H7 (cell line): ENCODE measurements around the gene IL21R. TPM values are rescaled to one million over a fixed set of nuclear protein-coding genes. Genes with fewer than 3 reads are reported as not detected.

Source experiments
- DNase-seq: peaks from one replicate; pipeline ENCODE4 v3.0.0; 2012
- H3K27me3 ChIP-seq: 2 replicates; pipeline ENCODE4 v1.6.0; 2011; ENCODE audit warnings: mild to moderate bottlenecking, low read length; ENCODE audit not compliant: control insufficient read depth, insufficient read depth
- H3K36me3 ChIP-seq: replicated peaks from 2 replicates; pipeline ENCODE4 v1.5.1; 2011; ENCODE audit warnings: low read length; ENCODE audit not compliant: control insufficient read depth, insufficient read depth
- H3K4me3 ChIP-seq: 2 replicates; pipeline ENCODE4 v1.5.1; 2011; ENCODE audit warnings: low read depth, mild to moderate bottlenecking, control low read depth, low read length, moderate library complexity; ENCODE audit not compliant: insufficient read depth
- total RNA-seq: library from RNA; depleted of rRNA; stranded (reverse); fragments of >200 nt; shearing (Covaris generic); gene quantifications from 2 replicates; pipeline ENCODE4 v1.2.3, GENCODE V29; 2014

IL21R gene
- total RNA-seq, 1 experiment from 2014 or later: 0.73 TPM

GRCh38 chr16:27476240-27476639 is 74.3 kb downstream of the IL21R start:
- Histone ChIP-seq H3K36me3 (peaks cover 39% of the 10 kb centered on the region), H3K27me3 (no peaks in the 10 kb centered on the region), H3K4me3 (no peak overlapping the region)
- no peak for DNase-seq

DNA sequence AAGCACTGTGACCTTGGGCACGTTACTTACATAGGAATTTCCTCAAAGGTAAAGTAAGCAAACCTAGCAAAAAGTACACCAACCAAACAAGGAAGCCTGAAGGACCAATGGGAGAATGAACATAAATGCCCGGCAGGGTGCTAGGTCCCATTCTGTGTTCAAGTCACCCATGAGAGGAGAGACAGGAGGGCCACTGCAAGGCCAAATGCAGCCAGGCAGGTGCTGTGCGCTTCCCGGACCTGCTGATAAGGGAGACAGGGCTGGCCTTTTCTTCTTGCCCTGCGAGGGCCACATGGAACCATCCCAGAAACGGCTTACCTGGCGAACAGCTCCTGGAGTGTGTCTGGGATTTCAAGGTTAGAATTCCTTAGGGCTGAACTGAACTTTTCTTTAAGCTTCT is 78.8 kb downstream of the IL21R start:
- DNase-seq: no peak
- Histone ChIP-seq H3K4me3 (no peak overlapping the region), H3K36me3 (peaks cover 61% of the 10 kb centered on the region), H3K27me3 (no peaks in the 10 kb centered on the region)

DNA sequence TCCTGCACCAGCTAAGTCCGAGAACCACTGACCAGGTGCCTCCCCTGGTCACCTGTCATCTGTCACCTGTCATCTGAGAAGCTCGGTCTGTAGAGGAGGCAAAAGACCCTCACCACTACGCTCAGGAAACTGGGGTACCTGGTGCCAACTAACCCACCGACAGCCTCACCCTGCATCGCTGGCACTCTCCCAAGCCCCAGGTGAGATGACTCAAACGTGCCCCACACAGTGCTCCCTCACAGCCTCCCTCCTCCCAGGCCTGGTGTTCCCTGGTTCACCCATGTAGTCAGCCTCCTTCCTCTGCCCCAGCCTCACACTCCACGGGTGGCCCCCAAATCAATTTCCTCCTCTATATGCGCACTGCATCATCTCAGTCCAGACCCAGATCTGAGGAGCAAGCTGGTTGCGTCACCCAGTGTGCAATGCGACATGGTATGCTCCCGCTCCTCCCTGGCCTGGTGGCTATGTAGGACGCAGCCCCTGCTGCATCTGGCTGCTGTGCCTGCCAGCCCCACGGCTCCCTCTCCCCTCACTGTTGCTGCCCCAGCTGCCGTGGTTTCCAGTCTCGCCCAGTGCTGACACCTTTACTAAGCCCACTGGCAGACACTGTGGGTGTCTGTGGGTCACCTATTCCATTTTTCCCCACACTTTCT is 79.4 kb downstream of the IL21R start:
- peaks cover 62% of the 10 kb centered on the region for H3K36me3 ChIP-seq
- no peak for DNase-seq
- no peak overlapping the region for H3K4me3 ChIP-seq
- no peaks in the 10 kb centered on the region for H3K27me3 ChIP-seq

DNA sequence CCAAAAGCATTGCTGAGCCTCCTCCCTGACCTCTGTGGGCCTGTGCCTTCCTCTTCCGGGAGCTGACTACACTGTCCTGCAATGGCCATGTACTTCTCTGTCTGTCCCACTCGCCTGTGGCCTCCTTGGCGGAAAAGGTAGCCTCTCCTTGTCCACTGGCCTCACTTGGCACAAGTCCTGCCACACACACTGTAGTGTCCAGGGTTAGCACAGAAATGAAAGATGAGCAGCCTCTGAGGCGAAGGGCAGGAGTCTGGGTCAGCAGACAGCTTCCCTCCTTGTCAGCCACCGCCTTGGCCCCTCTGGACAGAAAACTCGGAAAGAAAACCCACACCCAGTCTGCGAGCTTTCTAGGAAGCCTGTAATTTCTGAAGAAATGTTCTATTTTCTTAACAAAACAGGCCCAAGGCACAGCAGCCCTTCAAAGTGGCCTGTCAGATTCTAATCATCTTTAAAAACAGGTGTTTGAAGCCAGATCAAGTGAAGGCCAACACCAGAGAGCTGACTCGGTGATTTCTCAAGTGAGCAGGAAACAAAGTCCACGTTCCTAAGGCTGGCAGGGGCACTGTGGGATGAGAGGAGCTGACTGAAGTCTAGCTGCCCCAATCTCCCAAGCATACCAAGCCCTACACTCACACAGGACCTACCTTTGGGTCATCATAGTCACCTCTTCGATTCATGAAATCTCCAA is 80.6 kb downstream of the IL21R start:
- H3K4me3 ChIP-seq: no peak overlapping the region
- H3K36me3 ChIP-seq: peaks cover 59% of the 10 kb centered on the region
- H3K27me3 ChIP-seq: no peaks in the 10 kb centered on the region
- DNase-seq: no peak

- no peak for DNase-seq
- no peak overlapping the region for H3K4me3 ChIP-seq
- peaks cover 63% of the 10 kb centered on the region for H3K36me3 ChIP-seq
- no peaks in the 10 kb centered on the region for H3K27me3 ChIP-seq
These were observed 81.1 kb downstream of the IL21R start for GRCh38 chr16:27483088-27483437.

- no peak for DNase-seq
- no peak overlapping the region for H3K4me3 ChIP-seq
- no peaks in the 10 kb centered on the region for H3K27me3 ChIP-seq
- peaks cover 65% of the 10 kb centered on the region for H3K36me3 ChIP-seq
These were observed 81.7 kb downstream of the IL21R start for GRCh38 chr16:27483624-27484023.

- DNase-seq: no peak
- Histone ChIP-seq H3K36me3 (peaks cover 70% of the 10 kb centered on the region), H3K4me3 (no peak overlapping the region), H3K27me3 (no peaks in the 10 kb centered on the region)
These were observed 83.2 kb downstream of the IL21R start for GRCh38 chr16:27485126-27485525.

GRCh38 chr16:27485811-27486210 is 83.8 kb downstream of the IL21R start:
- H3K36me3 ChIP-seq: peaks cover 68% of the 10 kb centered on the region
- no peaks in the 10 kb centered on the region for H3K27me3 ChIP-seq
- no peak overlapping the region for H3K4me3 ChIP-seq
- DNase-seq: no peak

DNA sequence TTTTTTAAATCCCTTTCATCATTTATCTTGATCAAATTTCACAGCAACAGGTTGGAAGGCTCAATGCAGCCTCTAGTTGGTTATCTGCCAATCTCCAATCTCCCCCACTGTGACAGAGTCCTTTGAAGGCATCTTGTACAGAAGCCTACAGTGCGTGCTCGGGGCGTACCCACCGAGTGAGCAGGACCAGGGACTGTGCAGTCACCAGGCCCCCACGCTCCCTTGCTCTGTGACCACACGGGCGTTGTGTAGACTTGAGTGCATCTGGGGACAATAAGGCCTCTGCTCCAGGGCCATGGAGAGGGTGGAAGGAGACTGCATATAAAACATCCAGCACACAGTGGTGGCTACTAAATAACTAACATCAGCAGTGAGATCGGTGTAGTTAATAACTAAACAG is 84.4 kb downstream of the IL21R start:
- no peak for DNase-seq
- Histone ChIP-seq H3K36me3 (peaks cover 65% of the 10 kb centered on the region), H3K27me3 (no peaks in the 10 kb centered on the region), H3K4me3 (no peak overlapping the region)

GRCh38 chr16:27486760-27487159 is 84.8 kb downstream of the IL21R start:
- no peak overlapping the region for H3K4me3 ChIP-seq
- no peaks in the 10 kb centered on the region for H3K27me3 ChIP-seq
- no peak for DNase-seq
- H3K36me3 ChIP-seq: peaks cover 65% of the 10 kb centered on the region

DNA sequence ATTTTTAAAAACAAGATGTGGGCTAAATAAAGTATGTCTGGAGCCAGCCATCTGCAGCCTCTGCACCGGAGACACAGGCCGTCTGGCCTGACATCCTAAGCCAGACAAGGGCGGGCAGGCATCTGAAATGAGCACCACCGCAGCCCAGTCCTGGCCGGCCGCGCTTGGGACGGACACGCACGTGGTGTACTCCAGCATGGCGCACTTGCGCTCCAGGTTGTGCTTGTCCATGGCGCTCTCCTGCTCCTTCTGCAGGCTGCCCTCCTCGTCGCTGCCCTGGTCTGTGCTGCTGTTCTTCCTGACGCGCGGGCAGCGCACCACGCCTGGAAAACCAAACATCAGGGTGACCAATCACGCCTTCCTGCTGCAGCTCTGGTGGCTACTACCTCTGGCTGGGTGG is 87.4 kb downstream of the IL21R start:
- Histone ChIP-seq H3K36me3 (peaks cover 51% of the 10 kb centered on the region), H3K4me3 (no peak overlapping the region), H3K27me3 (no peaks in the 10 kb centered on the region)
- DNase-seq: no peak

DNA sequence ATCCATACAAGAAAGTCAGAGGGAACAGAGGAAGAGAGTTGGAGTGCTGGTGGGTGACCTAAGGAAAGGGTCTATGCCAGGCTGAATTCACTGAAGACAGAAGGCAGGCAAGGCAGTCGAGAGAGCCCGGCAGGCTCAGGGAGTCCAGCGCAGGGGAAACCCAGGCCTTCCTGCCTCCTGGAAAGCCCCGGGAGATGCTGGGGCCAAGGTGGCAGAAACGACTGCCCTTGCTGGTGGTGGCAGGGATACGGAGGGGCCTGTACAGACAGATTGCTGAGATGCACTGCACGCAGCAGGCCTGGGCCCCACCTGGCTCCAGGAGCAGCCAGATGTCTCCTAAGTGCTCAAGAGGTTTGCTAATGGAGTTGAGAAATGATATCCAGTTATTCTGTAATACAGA is 87.9 kb downstream of the IL21R start:
- H3K36me3 ChIP-seq: peaks cover 51% of the 10 kb centered on the region
- DNase-seq: no peak
- H3K27me3 ChIP-seq: no peaks in the 10 kb centered on the region
- no peak overlapping the region for H3K4me3 ChIP-seq

DNA sequence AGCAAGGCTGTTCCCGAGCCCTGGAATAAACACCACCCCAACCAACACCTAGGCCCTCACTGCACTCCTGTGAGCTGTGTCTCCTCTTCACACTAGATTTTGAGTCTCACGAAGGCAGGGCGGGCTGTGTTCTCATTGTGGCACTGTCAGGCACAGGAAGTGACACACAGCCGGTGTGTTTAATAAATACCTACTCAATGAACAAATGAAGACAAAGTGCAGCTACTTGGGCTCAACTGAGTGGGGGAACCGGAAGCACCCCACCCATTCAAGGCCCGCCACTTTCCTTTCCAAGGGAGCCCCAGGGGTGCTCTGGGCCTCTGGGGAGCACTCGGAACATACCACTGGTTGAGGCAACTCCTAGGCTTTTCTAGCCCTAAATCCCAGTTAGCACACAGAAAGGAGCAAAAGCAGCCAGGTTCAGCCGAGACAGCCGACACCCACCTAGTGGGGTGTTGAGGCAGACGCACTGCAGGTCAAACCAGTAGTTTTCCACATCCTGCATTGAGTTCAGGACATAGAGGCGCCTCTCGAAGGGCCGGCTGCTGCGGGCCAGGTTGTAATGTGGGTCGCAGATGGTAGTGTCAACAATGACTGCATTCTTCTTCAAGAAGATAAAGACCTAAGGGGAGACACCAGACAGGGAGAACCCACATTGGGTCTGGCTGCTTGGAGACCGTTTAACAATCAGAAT is 90.1 kb downstream of the IL21R start:
- DNase-seq: no peak
- peaks cover 46% of the 10 kb centered on the region for H3K36me3 ChIP-seq
- no peaks in the 10 kb centered on the region for H3K27me3 ChIP-seq
- H3K4me3 ChIP-seq: no peak overlapping the region

- H3K36me3 ChIP-seq: peaks cover 50% of the 10 kb centered on the region
- DNase-seq: no peak
These were observed 90.6 kb downstream of the IL21R start for GRCh38 chr16:27492588-27492979.

DNA sequence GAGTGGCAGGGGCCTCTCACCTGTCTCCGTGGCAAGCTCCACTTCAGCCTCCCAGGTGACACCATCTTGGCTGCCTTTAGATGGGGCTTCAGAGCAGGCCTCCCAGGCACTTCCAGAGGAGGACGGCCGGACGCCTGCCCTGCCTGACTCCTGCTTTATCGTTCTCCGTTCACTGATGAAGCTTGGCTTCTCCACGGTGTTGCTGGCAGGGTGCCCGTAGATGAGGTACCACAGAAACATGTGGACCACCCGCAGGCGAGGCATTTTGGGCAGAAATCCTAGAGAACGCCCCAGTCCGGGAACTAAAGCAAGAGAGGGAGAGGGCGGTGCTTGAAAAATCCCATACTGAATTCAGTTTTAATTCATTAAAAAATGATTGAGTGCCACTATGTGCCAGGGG is 93.2 kb downstream of the IL21R start:
- no peaks in the 10 kb centered on the region for H3K27me3 ChIP-seq
- DNase-seq: no peak
- H3K36me3 ChIP-seq: peaks cover 43% of the 10 kb centered on the region
- H3K4me3 ChIP-seq: no peak overlapping the region

More at GRCh38 chr16:27492588-27492979, 90.6 kb downstream of the IL21R start:
- H3K27me3 ChIP-seq: no peaks in the 10 kb centered on the region
- H3K4me3 ChIP-seq: no peak overlapping the region
